Measurements from ENCODE around the gene SNCB. TPM values are rescaled to one million over a fixed set of nuclear protein-coding genes. Genes with fewer than 3 reads are reported as not detected.
A peak's percentile ranks its signal among the peaks of the same experiment; 100 is the strongest.
"Not testable (repeated sequence)": the region's sequence is repeated elsewhere in the genome, so short reads cannot be mapped to it uniquely, and the experiment has no call there.

The SNCB gene
- polyA plus RNA-seq, 1 donor from 2014 or later = not detected

DNA sequence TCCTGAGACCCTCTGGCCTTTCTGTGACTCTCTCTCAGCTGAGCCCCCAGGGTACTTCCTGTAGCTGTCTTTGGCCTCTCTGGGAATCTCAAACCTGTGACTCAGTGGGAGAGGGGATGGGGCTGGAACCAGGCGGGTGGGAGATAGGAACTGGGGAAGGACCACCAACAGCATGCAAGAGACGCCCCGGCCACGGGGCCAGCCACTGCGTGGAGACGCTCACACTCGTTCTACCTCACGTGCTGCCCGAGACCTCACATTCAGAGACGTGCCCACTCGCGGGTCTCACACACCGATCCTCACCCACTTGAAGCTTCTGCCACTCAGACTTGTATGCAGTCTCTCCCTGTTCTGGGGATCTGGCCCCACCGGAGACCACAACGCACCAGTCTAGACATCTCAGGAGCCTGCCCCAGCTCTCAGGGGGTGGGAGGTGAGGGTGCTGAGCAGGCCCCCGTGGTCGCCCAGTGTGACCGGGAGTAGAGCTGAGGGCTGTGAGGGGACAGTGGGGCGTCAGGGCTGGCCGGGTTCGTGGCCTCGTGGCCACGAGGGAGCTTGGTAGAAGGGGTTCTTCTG, 34.2 kb downstream of the SNCB start:
- Mint-ChIP-seq H3K36me3 (peaks cover 6% of the 10 kb centered on the region), H3K27ac (peak overlapping the region in 1 of 3 donors; percentile 35), H3K4me1 (peaks cover 0 to 2% (median 0%) of the 10 kb centered on the region in 3 donors), H3K9me3 (no peaks in the 10 kb centered on the region), H3K4me3 (peak overlapping the region; percentile 48 to 86 (median 75)), H3K27me3 (no peaks in the 10 kb centered on the region)

- Mint-ChIP-seq H3K27ac (no peak overlapping the region), H3K4me3 (peak overlapping the region in 1 of 4 donors; percentile 1), H3K9me3 (no peaks in the 10 kb centered on the region), H3K36me3 (peaks cover 6% of the 10 kb centered on the region), H3K4me1 (peaks cover 0 to 2% (median 0%) of the 10 kb centered on the region in 3 donors), H3K27me3 (no peaks in the 10 kb centered on the region)
These were observed 34.9 kb downstream of the SNCB start for GRCh38 chr5:176595386-176595943.

- Mint-ChIP-seq H3K4me1 (peaks cover 0 to 2% (median 0%) of the 10 kb centered on the region in 3 donors), H3K27me3 (no peaks in the 10 kb centered on the region), H3K9me3 (no peaks in the 10 kb centered on the region), H3K36me3 (peaks cover 6% of the 10 kb centered on the region), H3K4me3 (peak overlapping the region in 1 of 4 donors; percentile 38), H3K27ac (no peak overlapping the region)
These were observed 35.8 kb downstream of the SNCB start for GRCh38 chr5:176594554-176594953.

DNA sequence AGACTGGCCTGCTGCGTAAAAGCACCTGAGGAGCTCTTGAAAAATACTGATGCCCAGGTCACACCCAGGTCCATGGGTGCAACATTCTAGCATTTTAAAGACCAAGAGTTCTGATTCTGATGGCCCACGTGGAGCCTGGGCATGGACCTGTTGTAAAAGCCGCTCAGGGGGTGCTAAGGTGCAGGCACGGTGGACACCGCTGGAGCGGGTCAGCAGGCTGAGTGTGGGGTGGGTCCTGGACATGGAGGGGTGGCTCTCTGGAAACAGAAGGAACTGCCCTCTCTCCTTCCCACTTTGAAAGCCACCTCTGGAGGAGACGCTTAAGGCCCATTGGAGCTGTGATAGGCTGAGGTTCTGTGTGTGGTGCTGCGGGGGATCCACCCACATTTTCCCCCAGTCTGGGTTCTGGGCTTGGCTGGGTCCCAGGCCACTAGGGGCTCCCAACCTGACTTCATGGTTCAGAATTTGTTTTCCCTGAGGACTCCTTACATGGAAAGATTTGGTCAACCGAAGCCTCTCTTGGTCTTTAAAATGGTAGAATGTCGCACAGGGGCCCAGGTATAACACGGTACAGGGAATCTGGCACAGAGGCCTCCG, 37.0 kb downstream of the SNCB start:
- Mint-ChIP-seq H3K36me3 (peaks cover 2% of the 10 kb centered on the region), H3K4me1 (no peaks in the 10 kb centered on the region), H3K27ac (no peak overlapping the region)

GRCh38 chr5:176592573-176592972, 37.8 kb downstream of the SNCB start:
- H3K36me3 Mint-ChIP-seq = peaks cover 2% of the 10 kb centered on the region
- H3K4me1 Mint-ChIP-seq = no peaks in the 10 kb centered on the region
- no peak overlapping the region for H3K4me3 Mint-ChIP-seq

More for the DNA sequence above, 37.0 kb downstream of the SNCB start:
- Mint-ChIP-seq H3K4me3 (peak overlapping the region in 1 of 4 donors; percentile 11), H3K9me3 (no peaks in the 10 kb centered on the region), H3K27me3 (no peaks in the 10 kb centered on the region)

GRCh38 chr5:176591667-176592066, 38.7 kb downstream of the SNCB start:
- not testable (repeated sequence) for H3K36me3 Mint-ChIP-seq, H3K4me3 Mint-ChIP-seq, H3K27me3 Mint-ChIP-seq, H3K27ac Mint-ChIP-seq, H3K4me1 Mint-ChIP-seq, H3K9me3 Mint-ChIP-seq

More at GRCh38 chr5:176592573-176592972, 37.8 kb downstream of the SNCB start:
- Mint-ChIP-seq H3K27me3 (no peaks in the 10 kb centered on the region), H3K9me3 (no peaks in the 10 kb centered on the region), H3K27ac (no peak overlapping the region)

GRCh38 chr5:176590035-176590717, 40.2 kb downstream of the SNCB start:
- Mint-ChIP-seq H3K4me1 (no peaks in the 10 kb centered on the region), H3K27ac (no peak overlapping the region), H3K27me3 (no peaks in the 10 kb centered on the region), H3K9me3 (peaks cover 4% of the 10 kb centered on the region in 3 donors), H3K36me3 (peaks cover 2% of the 10 kb centered on the region), H3K4me3 (no peak overlapping the region)

GRCh38 chr5:176589039-176589769, 41.1 kb downstream of the SNCB start:
- H3K27ac Mint-ChIP-seq = no peak overlapping the region
- peaks cover 2% of the 10 kb centered on the region for H3K36me3 Mint-ChIP-seq
- no peaks in the 10 kb centered on the region for H3K27me3 Mint-ChIP-seq
- H3K4me1 Mint-ChIP-seq = no peaks in the 10 kb centered on the region
- no peak overlapping the region for H3K4me3 Mint-ChIP-seq
- H3K9me3 Mint-ChIP-seq = peaks cover 5 to 7% (median 6%) of the 10 kb centered on the region in 3 donors

- Mint-ChIP-seq H3K27me3 (peaks cover 2% of the 10 kb centered on the region), H3K4me3 (no peak overlapping the region), H3K36me3 (peaks cover 2% of the 10 kb centered on the region), H3K4me1 (no peaks in the 10 kb centered on the region), H3K9me3 (peaks cover 5 to 10% (median 6%) of the 10 kb centered on the region in 3 donors), H3K27ac (peak overlapping the region in 1 of 3 donors; percentile 2)
These were observed 42.0 kb downstream of the SNCB start for GRCh38 chr5:176588297-176588696.

- no peaks in the 10 kb centered on the region for H3K36me3 Mint-ChIP-seq
- peaks cover 5 to 10% (median 6%) of the 10 kb centered on the region in 3 donors for H3K9me3 Mint-ChIP-seq
- H3K4me3 Mint-ChIP-seq = no peak overlapping the region
These were observed 42.9 kb downstream of the SNCB start for GRCh38 chr5:176587398-176587797.

GRCh38 chr5:176583076-176583475, 47.3 kb downstream of the SNCB start:
- Mint-ChIP-seq H3K36me3 (no peaks in the 10 kb centered on the region), H3K9me3 (peaks cover 5 to 10% (median 6%) of the 10 kb centered on the region in 3 donors), H3K4me1 (peaks cover 0 to 4% (median 4%) of the 10 kb centered on the region in 3 donors), H3K27me3 (peaks cover 2% of the 10 kb centered on the region), H3K4me3 (no peak overlapping the region), H3K27ac (peak overlapping the region in 1 of 3 donors; percentile 31)

More at GRCh38 chr5:176587398-176587797, 42.9 kb downstream of the SNCB start:
- Mint-ChIP-seq H3K27me3 (peaks cover 2% of the 10 kb centered on the region), H3K4me1 (no peaks in the 10 kb centered on the region), H3K27ac (no peak overlapping the region)

GRCh38 chr5:176581361-176581760, 49.0 kb downstream of the SNCB start:
- Mint-ChIP-seq H3K4me1 (peaks cover 0 to 7% (median 4%) of the 10 kb centered on the region in 3 donors), H3K27ac (no peak overlapping the region), H3K36me3 (no peaks in the 10 kb centered on the region), H3K9me3 (peaks cover 5 to 10% (median 6%) of the 10 kb centered on the region in 3 donors), H3K4me3 (no peak overlapping the region), H3K27me3 (peaks cover 2% of the 10 kb centered on the region)

DNA sequence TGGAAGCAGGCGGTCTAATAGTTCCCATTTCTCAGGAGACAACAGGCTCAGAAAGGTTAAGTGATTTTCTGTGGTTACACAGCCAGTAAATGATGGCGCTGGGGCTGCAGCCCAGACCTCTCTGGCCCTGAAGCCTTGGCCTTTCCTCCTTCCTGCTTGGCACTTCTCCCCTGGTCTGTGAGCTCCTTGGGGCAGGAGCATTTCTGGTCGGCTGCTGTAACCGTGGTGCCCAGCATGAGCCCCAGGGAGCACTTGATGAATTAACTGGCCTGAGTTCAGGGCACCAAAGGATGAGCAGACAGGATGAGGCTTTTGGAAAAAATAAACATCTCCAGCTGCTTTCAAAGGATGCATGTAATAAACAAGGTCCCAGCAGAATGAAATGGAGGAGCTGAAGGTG, 51.0 kb downstream of the SNCB start:
- Mint-ChIP-seq H3K4me1 (peaks cover 0 to 7% (median 4%) of the 10 kb centered on the region in 3 donors), H3K27ac (no peak overlapping the region), H3K4me3 (no peak overlapping the region)

DNA sequence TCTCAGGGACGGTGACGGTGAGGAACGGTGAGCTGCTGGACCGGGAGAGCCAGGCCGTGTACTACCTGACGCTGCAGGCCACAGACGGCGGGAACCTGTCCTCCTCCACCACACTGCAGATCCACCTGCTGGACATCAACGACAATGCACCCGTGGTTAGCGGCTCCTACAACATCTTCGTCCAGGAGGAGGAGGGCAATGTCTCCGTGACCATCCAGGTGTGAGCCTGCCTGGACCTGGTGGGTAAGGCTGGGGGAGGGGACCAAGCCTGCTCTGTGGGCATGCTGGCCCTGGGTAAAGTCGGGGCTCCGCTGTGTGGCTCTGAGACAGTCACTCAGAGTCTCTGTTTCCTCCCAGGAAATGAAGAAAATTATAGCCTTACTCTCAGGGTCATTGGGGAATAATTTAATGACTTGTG, 51.9 kb downstream of the SNCB start:
- Mint-ChIP-seq H3K4me3 (no peak overlapping the region), H3K4me1 (peaks cover 1 to 11% (median 4%) of the 10 kb centered on the region in 3 donors), H3K36me3 (no peaks in the 10 kb centered on the region), H3K27ac (no peak overlapping the region), H3K9me3 (no peaks in the 10 kb centered on the region), H3K27me3 (peaks cover 3% of the 10 kb centered on the region)

More for the DNA sequence above, 51.0 kb downstream of the SNCB start:
- Mint-ChIP-seq H3K36me3 (no peaks in the 10 kb centered on the region), H3K27me3 (peaks cover 5% of the 10 kb centered on the region), H3K9me3 (peaks cover 0 to 3% (median 0%) of the 10 kb centered on the region in 3 donors)
